ENCODE results near the gene EPHB2. TPM values are rescaled to one million over a fixed set of nuclear protein-coding genes. Genes with fewer than 3 reads are reported as not detected.
A peak's percentile ranks its signal among the peaks of the same experiment; 100 is the strongest.

Gene EPHB2
- total and polyA plus RNA-seq, 2 of the 13 experiments (the other 11 are each of a cell fraction or from before 2014, with no cell fraction given): 0.03 to 0.11 TPM

- ATAC-seq (peak; percentile 94), FAIRE-seq (peak; percentile 89), DNase-seq (ENCODE audit: low spot score) (peak; percentile 71)
- Histone ChIP-seq H3K27me3 (ENCODE audit: control insufficient read depth in 1 of 2, insufficient read depth in 2 of 2, low read length in 2 of 2) (no peaks in the 10 kb centered on the region), H3K79me2 (ENCODE audit: insufficient read depth, low read length) (no peaks in the 10 kb centered on the region), H3K4me3 (replicated peaks in 1 of 3; ENCODE audit: insufficient read depth in 1 of 3, low read depth in 2 of 3, low read length in 3 of 3) (peak overlapping the region; percentile 12 to 62 (median 14); a peak in 4 of 6 replicates), H4K20me1 (ENCODE audit: insufficient read depth, low read length) (no peaks in the 10 kb centered on the region), H3K9ac (ENCODE audit: insufficient read depth, low read depth, low read length) (peak overlapping the region; percentile 45), H2AFZ (ENCODE audit: low read length) (no peak overlapping the region), H3K36me3 (replicated peaks in 1 of 2; ENCODE audit: control insufficient read depth in 1 of 2, insufficient read depth in 2 of 2, low read length in 2 of 2) (no peaks in the 10 kb centered on the region), H3K4me1 (ENCODE audit: insufficient read depth, low read length) (peaks cover 43% of the 10 kb centered on the region), H3K27ac (ENCODE audit: extremely low read length, insufficient read depth, low read length) (peak overlapping the region; percentile 81), H3K9me3 (ENCODE audit: low read length) (peaks cover 8% of the 10 kb centered on the region), H3K4me2 (ENCODE audit: low read depth, low read length) (peak overlapping the region; percentile 79)
- intact Hi-C loops (cut with micrococcal nuclease; ENCODE audit: unreplicated experiment) (no loop called here), in situ Hi-C loops (cut with HindIII; ENCODE audit: extremely low pct_ligation_motif_present, low pct_unique_long_range_greater_than_20kb) (no loop called here)
- ChIA-PET POLR2A (interaction anchor here (0.6 kb wide), 1 partner anchor 132 kb away, joined by 3 read pairs; no protein-coding TSS in a partner anchor), CTCF (ENCODE audit: low intra/inter-chr PET ratio, low total read pairs) (no interaction called here)
- BruUV-seq (replicated peaks): no TSS peak
- 5% methylated on average over 6 of the region's 10 CpGs for WGBS (ENCODE audit: low lambda C conversion rate)
- TF ChIP-seq NCOR1 (IDR thresholded peaks at IDR 0.05; ENCODE audit: borderline replicate concordance, low read length) (peak; percentile 94), ZNF441 (CRISPR knock-in tag; IDR thresholded peaks at IDR 0.05; ENCODE audit: borderline replicate concordance) (no peak), GABPA (IDR thresholded peaks at IDR 0.05; ENCODE audit: low read depth, low read length) (no peak), GABPA (CRISPR knock-in tag; IDR thresholded peaks at IDR 0.05; ENCODE audit: low read depth) (no peak), MED1 (CRISPR knock-in tag; IDR thresholded peaks at IDR 0.05) (peak; percentile 58), FOSL1 (CRISPR knock-in tag; IDR thresholded peaks at IDR 0.05; ENCODE audit: borderline replicate concordance) (no peak), RBAK (CRISPR knock-in tag; IDR thresholded peaks at IDR 0.05) (no peak), U2AF1 (optimal IDR thresholded peaks at IDR 0.05; ENCODE audit: low read depth, low read length) (no peak), MTA3 (CRISPR knock-in tag; IDR thresholded peaks at IDR 0.05) (no peak), ZNF672 (CRISPR knock-in tag; IDR thresholded peaks at IDR 0.05) (no peak), ZNF124 (CRISPR knock-in tag; IDR thresholded peaks at IDR 0.05) (no peak), ZNF510 (CRISPR knock-in tag; IDR thresholded peaks at IDR 0.05; ENCODE audit: low read depth) (no peak), ZNF430 (CRISPR knock-in tag; IDR thresholded peaks at IDR 0.05) (peak; percentile 56; the same call in 1 of the 2 replicates)
- TF ChIP-seq, protein P1, sequence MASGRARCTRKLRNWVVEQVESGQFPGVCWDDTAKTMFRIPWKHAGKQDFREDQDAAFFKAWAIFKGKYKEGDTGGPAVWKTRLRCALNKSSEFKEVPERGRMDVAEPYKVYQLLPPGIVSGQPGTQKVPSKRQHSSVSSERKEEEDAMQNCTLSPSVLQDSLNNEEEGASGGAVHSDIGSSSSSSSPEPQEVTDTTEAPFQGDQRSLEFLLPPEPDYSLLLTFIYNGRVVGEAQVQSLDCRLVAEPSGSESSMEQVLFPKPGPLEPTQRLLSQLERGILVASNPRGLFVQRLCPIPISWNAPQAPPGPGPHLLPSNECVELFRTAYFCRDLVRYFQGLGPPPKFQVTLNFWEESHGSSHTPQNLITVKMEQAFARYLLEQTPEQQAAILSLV (CRISPR knock-in tag; IDR thresholded peaks at IDR 0.05; ENCODE audit: borderline replicate concordance): no peak; the same call in 1 of the 2 replicates
- TF ChIP-seq, protein P2, sequence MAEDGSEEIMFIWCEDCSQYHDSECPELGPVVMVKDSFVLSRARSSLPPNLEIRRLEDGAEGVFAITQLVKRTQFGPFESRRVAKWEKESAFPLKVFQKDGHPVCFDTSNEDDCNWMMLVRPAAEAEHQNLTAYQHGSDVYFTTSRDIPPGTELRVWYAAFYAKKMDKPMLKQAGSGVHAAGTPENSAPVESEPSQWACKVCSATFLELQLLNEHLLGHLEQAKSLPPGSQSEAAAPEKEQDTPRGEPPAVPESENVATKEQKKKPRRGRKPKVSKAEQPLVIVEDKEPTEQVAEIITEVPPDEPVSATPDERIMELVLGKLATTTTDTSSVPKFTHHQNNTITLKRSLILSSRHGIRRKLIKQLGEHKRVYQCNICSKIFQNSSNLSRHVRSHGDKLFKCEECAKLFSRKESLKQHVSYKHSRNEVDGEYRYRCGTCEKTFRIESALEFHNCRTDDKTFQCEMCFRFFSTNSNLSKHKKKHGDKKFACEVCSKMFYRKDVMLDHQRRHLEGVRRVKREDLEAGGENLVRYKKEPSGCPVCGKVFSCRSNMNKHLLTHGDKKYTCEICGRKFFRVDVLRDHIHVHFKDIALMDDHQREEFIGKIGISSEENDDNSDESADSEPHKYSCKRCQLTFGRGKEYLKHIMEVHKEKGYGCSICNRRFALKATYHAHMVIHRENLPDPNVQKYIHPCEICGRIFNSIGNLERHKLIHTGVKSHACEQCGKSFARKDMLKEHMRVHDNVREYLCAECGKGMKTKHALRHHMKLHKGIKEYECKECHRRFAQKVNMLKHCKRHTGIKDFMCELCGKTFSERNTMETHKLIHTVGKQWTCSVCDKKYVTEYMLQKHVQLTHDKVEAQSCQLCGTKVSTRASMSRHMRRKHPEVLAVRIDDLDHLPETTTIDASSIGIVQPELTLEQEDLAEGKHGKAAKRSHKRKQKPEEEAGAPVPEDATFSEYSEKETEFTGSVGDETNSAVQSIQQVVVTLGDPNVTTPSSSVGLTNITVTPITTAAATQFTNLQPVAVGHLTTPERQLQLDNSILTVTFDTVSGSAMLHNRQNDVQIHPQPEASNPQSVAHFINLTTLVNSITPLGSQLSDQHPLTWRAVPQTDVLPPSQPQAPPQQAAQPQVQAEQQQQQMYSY (CRISPR knock-in tag; IDR thresholded peaks at IDR 0.05): no peak
Measured at GRCh38 chr1:22963044-22963677, 252.5 kb downstream of the EPHB2 start.

Data from HepG2 (cell line).